Small intestine (tissue), 7 donors: ENCODE results near the gene PAQR4. TPM values are rescaled to one million over a fixed set of nuclear protein-coding genes. Genes with fewer than 3 reads are reported as not detected.

Experiments
- DNase-seq, 2 donors: peaks; one replicate each; pipeline versions ENCODE4 v3.0.0 to v3.0.0-alpha.2; 2013
- FAIRE-seq: peaks from 2 replicates; lab custom pipeline; 2012; peaks lifted over from hg19 to GRCh38; lab: Jason Lieb, UNC
- H3K27ac ChIP-seq, 3 donors: one replicate each; pipeline ENCODE4 v1.5.1; 2013; ENCODE audit warnings: low read length in 2 of 3, mild to moderate bottlenecking in 2 of 3, control low read depth in 1 of 3, inconsistent platforms in 1 of 3, low read depth in 1 of 3, moderate library complexity in 1 of 3
- H3K27me3 ChIP-seq, 3 donors: one replicate each; pipeline ENCODE4 v1.6.1; 2013; ENCODE audit warnings: low read length in 3 of 3, inconsistent platforms in 1 of 3; ENCODE audit not compliant: control insufficient read depth in 3 of 3, insufficient read depth in 3 of 3
- H3K36me3 ChIP-seq, 3 donors: one replicate each; pipeline ENCODE4 v1.6.1; 2013; ENCODE audit warnings: low read length in 3 of 3, inconsistent platforms in 1 of 3, low read depth in 1 of 3, mild to moderate bottlenecking in 1 of 3, moderate library complexity in 1 of 3; ENCODE audit not compliant: control insufficient read depth in 3 of 3, insufficient read depth in 2 of 3
- H3K4me1 ChIP-seq, 3 donors: one replicate each; pipeline ENCODE4 v1.6.1; 2013; ENCODE audit warnings: low read length in 2 of 3, inconsistent platforms in 1 of 3, low read depth in 1 of 3, mild to moderate bottlenecking in 1 of 3, moderate library complexity in 1 of 3; ENCODE audit not compliant: control insufficient read depth in 3 of 3, insufficient read depth in 2 of 3
- H3K4me3 ChIP-seq, 3 donors: one replicate each; pipeline ENCODE4 v1.5.1; 2013; ENCODE audit warnings: low read length in 3 of 3, control low read depth in 1 of 3, inconsistent platforms in 1 of 3, low read depth in 1 of 3, mild to moderate bottlenecking in 1 of 3, moderate library complexity in 1 of 3
- H3K9me3 ChIP-seq, 2 donors: one replicate each; pipeline ENCODE4 v1.6.1; 2013; ENCODE audit warnings: low read depth in 1 of 2, low read length in 1 of 2; ENCODE audit not compliant: control insufficient read depth in 2 of 2, insufficient read depth in 1 of 2
- WGBS, 3 donors: extraction: QIAGEN DNeasy Blood & Tissue Kit; methylation state at CpG; one replicate each; pipeline ENCODE4 v1.1.7; 2013; 5-methylcytosine and 5-hydroxymethylcytosine counted together
- polyA plus RNA-seq, 4 donors: library from polyadenylated mRNA; stranded (reverse) in 3 of 4; unstranded in 1 of 4; fragments of 200-250 nt in 3 of 4; fragments of 120-200 nt in 1 of 4; gene quantifications; one replicate each; pipeline versions ENCODE4 v1.2.1 to v1.2.3, GENCODE V29; 2013
- donor health status: healthy with polysubstance abuse.
- donor health status: control.
- donor health status: control.
- donor health status: Bipolar disorder and iron deficiency.
- donor health status: healthy.

PAQR4 gene
- polyA plus RNA-seq, 4 donors: 1.4 to 19.4 (median 6.9) TPM

DNA sequence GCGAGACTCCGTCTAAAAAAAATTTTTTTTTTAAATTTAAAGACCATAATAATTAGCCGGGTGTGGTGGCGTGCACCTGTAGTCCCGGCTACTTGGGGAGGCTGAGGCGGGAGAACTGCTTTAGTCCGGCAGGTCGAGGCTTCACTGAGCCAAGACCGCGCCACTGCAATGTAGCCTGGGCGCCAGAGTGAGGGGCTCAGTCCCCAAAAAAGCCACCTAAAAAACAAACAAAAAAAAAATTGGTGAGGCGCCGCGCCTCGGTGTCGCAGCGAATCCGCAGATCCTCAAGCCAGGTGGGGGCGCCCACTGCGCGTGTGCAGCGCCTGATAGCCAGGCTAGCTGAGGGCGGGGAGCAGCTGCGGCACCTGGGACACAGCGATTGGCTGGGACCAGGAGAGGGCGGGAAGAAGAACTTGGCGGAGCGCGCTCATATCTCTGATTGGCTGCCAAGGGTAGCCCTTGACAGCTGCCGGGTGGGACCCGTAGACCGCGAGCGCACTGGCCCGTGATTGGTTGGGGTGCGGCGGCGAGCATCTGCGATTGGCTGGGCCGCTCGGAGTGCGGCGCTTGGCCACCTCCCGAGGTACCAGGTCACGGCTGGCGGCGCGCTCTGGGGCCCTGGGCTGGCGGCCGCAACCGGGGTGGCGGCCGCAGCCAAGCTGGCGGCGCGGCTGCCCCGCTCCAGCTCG, 34.6 kb downstream of the PAQR4 start:
- H3K27me3 ChIP-seq: no peaks in the 10 kb centered on the region
- DNase-seq (peak; percentile 99 to 100), FAIRE-seq (no peak)
- H3K9me3 ChIP-seq: no peaks in the 10 kb centered on the region
- peaks cover 0 to 45% (median 0%) of the 10 kb centered on the region in 3 donors for H3K36me3 ChIP-seq
- H3K4me3 ChIP-seq: peak overlapping the region in 1 of 3 donors; percentile 91
- H3K27ac ChIP-seq: peak overlapping the region in 2 of 3 donors; percentile 46 to 93
- WGBS, 3 donors: 4 to 6% (median 6%) methylated on average over 34 to 58 of the region's 58 CpGs
- peaks cover 5 to 12% (median 7%) of the 10 kb centered on the region in 3 donors for H3K4me1 ChIP-seq

DNA sequence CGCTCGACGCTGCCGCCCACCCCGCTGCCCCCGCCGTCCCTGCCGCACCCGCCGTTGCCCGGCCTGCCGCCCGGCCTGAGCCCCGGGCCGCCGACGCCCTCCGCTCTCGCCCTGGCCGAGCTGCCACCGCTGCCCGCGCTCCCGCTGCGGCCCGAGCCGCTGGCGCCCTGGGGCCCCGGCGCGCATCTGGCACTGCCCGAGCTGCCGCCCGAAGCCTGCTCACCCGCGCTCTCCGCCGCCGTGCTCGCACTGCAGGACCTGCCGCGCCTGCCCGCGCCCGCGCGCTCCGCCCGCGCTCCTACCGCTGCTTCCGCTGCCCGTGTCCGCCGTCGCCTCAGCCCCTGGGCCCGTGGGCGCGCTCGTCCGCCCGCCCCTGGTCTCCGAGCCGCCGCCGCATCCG, 35.2 kb downstream of the PAQR4 start:
- H3K36me3 ChIP-seq: peaks cover 0 to 39% (median 0%) of the 10 kb centered on the region in 3 donors
- peak overlapping the region in 2 of 3 donors; percentile 55 to 91 for H3K4me3 ChIP-seq
- peak; percentile 18 to 64 for DNase-seq
- peak overlapping the region in 2 of 3 donors; percentile 46 to 93 for H3K27ac ChIP-seq
- FAIRE-seq: no peak
- peaks cover 5 to 18% (median 7%) of the 10 kb centered on the region in 3 donors for H3K4me1 ChIP-seq
- WGBS, 3 donors: 1% methylated on average over 10 to 67 of the region's 67 CpGs
- H3K9me3 ChIP-seq: no peaks in the 10 kb centered on the region
- no peaks in the 10 kb centered on the region for H3K27me3 ChIP-seq

DNA sequence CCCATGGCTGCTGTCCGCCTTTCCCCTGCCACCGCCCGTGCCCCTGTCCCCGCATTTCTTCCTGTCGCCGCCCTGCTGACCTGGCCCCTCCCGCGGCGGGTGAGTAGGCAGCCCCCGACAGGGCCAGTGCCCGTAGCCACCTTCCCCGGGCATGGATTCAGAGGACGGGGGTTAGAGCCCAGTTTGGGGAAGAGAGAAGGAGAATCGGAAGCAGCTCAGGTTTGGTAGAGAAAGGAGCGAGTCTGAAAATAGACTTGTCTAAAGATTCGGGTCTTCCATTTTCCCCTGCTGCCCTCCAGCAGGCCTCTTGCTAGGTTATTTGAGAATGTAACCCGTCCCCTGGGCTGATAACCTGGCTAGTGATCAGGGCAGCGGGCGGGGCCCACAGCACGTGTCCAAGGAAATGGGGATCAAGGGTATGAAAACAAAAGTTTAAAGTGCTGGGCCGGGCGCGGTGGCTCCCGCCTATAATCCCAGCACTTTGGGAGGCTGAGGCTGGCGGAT, 35.7 kb downstream of the PAQR4 start:
- 2 to 15% (median 9%) methylated on average over 22 to 25 of the region's 25 CpGs for WGBS, 3 donors
- FAIRE-seq: no peak
- peaks cover 0 to 3% (median 0%) of the 10 kb centered on the region in 3 donors for H3K27me3 ChIP-seq
- peak overlapping the region; percentile 55 to 91 (median 76) for H3K4me3 ChIP-seq
- H3K36me3 ChIP-seq: peaks cover 0 to 34% (median 0%) of the 10 kb centered on the region in 3 donors
- no peaks in the 10 kb centered on the region for H3K9me3 ChIP-seq
- peak overlapping the region; percentile 92 to 98 (median 97) for H3K27ac ChIP-seq
- H3K4me1 ChIP-seq: peaks cover 5 to 23% (median 7%) of the 10 kb centered on the region in 3 donors
- peak; percentile 78 to 79 for DNase-seq

DNA sequence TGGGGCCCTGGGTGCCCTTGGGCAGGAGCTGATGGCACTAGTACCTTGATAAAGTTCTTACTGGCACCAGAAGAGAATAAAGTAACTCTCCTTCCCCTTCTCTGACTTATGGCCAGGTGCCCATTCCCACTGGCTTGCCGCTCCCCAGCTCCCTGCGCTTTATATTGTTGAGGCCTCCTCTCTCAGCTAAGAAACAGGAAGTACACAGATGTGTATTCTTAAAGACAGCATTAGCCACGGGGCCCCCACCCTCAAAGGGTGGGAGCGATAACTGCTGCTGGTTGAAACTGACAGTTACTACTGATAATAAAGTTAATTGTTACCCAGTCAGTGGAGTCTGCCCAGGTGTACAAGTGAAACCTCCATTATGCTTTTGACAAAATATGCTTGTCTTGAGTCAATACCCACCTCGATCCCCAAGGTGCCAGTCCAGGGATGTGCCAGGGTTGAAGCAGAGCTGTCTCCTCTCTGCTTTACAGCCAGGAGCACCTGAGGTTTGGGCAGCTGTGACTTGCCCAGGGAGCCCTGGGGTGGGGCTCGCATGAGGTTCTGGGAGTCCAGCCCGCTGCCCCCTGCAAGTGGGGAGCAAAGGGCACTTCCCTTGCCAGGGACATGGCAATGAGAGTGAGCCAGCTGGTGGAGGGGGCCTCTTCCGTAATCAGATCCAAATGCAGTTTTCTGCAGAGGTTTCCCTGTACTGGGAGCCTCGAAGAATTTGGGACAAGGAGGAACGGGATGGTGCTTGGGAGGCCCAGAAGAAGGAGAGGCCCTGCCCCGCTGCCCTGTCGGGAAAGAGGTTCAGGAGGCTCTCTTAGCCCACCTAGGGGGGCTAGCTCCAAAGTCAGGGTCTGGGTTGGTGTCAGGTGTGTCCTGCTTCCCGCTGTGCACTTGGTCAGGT, 38.2 kb downstream of the PAQR4 start:
- Histone ChIP-seq H3K36me3 (peaks cover 0 to 13% (median 0%) of the 10 kb centered on the region in 3 donors), H3K27ac (peak overlapping the region; percentile 94 to 98 (median 97)), H3K4me3 (peak overlapping the region in 2 of 3 donors; percentile 39 to 76), H3K4me1 (peaks cover 5 to 42% (median 7%) of the 10 kb centered on the region in 3 donors), H3K27me3 (peaks cover 0 to 9% (median 0%) of the 10 kb centered on the region in 3 donors), H3K9me3 (no peaks in the 10 kb centered on the region)
- FAIRE-seq (no peak), DNase-seq (peak; percentile 94 to 96)
- 9 to 29% (median 22%) methylated on average over 13 of the region's 13 CpGs for WGBS, 3 donors

DNA sequence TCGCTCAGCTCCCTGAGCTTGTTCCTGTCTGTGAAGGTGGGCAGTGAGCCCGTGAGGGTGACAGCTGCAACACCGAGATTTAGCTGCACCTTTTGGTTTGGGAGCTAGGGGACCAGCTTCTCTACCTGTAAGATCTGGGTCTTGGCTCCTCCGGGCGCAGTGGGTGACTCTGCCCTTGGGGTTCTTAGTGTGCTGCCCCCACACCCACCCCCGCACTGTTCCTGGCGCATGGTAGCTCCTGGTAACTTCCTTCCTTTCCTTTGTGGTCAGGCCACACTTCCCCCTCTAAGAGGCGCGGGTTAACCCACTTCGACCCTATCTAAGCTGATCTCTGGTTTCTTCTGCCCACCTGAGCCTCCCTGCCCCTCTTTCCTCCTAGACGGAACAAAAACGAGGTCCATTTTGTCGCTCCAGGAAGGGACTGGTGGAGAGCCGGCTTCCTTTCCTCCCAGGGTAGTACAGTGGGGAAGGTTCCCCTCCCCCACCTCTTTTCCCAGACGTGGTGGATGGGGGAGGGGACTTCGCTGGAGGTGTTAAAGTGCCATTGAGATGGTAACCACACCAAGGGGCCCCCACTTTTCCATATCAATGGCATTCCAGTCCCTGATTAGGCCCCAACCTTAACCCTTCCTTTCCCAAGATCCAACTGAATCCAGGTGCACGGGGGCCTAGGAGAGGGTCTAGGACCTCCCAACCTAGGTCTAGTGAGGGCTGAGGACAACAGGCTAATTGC, 39.0 kb downstream of the PAQR4 start:
- Histone ChIP-seq H3K4me1 (peaks cover 5 to 50% (median 7%) of the 10 kb centered on the region in 3 donors), H3K4me3 (peak overlapping the region in 2 of 3 donors; percentile 34 to 43)

DNA sequence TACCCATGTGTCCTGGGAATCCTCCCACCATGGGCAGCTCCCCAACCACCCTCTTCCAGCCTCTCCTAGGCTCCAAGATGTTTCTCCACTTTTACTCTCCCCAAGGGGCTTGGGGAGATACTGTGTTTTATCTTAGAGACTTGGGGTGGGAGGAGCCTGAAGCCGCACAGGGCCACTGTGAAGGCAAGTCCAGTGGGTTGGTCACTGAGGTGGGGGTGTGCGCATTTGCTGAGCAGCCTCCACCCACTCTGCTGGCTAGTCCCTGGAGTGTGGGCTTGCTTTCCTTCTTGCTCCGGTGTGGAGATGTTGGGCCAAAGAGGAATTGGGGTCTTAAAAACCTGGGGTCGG, 39.5 kb downstream of the PAQR4 start:
- Histone ChIP-seq H3K4me3 (peak overlapping the region in 1 of 3 donors; percentile 24), H3K36me3 (peaks cover 0 to 10% (median 0%) of the 10 kb centered on the region in 3 donors), H3K9me3 (no peaks in the 10 kb centered on the region), H3K4me1 (peaks cover 5 to 56% (median 7%) of the 10 kb centered on the region in 3 donors), H3K27me3 (peaks cover 0 to 15% (median 6%) of the 10 kb centered on the region in 3 donors), H3K27ac (peak overlapping the region; percentile 94 to 98 (median 97))
- 63 to 73% (median 71%) methylated on average over 4 of the region's 4 CpGs for WGBS, 3 donors
- FAIRE-seq (no peak), DNase-seq (no peak)

More for the DNA sequence above, 39.0 kb downstream of the PAQR4 start:
- peaks cover 0 to 13% (median 4%) of the 10 kb centered on the region in 3 donors for H3K27me3 ChIP-seq
- DNase-seq: peak; percentile 47 to 95
- peak overlapping the region; percentile 94 to 98 (median 97) for H3K27ac ChIP-seq
- WGBS, 3 donors: 6 to 8% (median 7%) methylated on average over 17 of the region's 17 CpGs
- H3K9me3 ChIP-seq: no peaks in the 10 kb centered on the region
- FAIRE-seq: no peak
- H3K36me3 ChIP-seq: peaks cover 0 to 10% (median 0%) of the 10 kb centered on the region in 3 donors

DNA sequence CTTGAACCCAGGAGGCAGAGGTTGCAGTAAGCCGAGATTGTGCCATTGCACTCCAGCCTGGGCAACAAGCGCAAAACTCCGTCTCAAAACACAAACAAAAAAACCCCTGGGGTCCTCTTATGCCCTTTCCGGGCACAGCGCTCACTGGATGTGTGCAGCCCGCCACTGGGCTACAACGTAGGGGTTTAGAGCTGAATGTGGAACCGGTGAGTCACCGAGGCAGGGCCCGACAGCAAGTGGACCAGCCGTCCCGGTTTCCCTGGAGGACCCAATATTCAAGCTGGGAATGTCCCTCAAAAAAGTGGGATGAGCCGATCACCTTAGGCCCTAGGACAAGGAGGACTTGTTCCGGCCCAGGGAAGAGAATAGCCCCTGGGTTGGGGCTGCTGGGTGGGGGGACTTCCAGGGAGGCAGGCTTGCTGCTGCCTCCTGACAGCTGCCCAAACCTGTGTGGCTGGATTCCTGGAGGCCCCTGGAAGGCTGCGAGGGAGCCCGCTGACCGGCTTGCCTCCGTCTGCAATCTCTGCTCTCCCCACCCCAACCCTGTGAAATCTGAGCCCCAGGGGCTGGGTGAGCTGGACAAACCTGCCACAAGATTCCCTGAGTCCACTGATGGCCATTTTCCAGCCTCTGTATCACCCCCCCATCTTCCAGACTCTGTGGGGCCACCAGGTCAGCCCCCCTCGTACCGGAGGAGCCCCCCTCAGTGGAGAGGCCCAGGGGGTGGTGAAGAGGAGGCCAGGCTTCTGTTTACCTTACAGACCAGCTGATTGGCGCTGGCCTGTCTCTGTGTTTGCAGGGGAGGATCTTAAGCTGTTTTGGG, 40.6 kb downstream of the PAQR4 start:
- Histone ChIP-seq H3K27me3 (peaks cover 0 to 19% (median 6%) of the 10 kb centered on the region in 3 donors), H3K27ac (peak overlapping the region in 1 of 3 donors; percentile 97), H3K9me3 (no peaks in the 10 kb centered on the region), H3K36me3 (peaks cover 0 to 14% (median 0%) of the 10 kb centered on the region in 3 donors), H3K4me1 (peaks cover 5 to 65% (median 7%) of the 10 kb centered on the region in 3 donors), H3K4me3 (peak overlapping the region in 1 of 3 donors; percentile 9)
- WGBS, 3 donors: 29 to 49% (median 48%) methylated on average over 21 of the region's 21 CpGs
- peak in 1 of 2 donors; percentile 93 for DNase-seq
- no peak for FAIRE-seq
